HG03520 (cell line): ENCODE measurements around the gene ASB1.

ENCODE experiments used
- ATAC-seq: cut with Tn5 transposase; IDR thresholded peaks from one replicate; pipeline ENCODE4 v1.9.1; 2021; ENCODE audit warnings: mild to moderate bottlenecking, moderate library complexity; ENCODE audit not compliant: unreplicated experiment

The ASB1 gene

GRCh38 chr2:238464389-238464788, 37.7 kb downstream of the ASB1 start:
- ATAC-seq: no peak

GRCh38 chr2:238465487-238466242, 38.9 kb downstream of the ASB1 start:
- ATAC-seq: no peak

GRCh38 chr2:238466243-238466756, 39.6 kb downstream of the ASB1 start:
- ATAC-seq: no peak

DNA sequence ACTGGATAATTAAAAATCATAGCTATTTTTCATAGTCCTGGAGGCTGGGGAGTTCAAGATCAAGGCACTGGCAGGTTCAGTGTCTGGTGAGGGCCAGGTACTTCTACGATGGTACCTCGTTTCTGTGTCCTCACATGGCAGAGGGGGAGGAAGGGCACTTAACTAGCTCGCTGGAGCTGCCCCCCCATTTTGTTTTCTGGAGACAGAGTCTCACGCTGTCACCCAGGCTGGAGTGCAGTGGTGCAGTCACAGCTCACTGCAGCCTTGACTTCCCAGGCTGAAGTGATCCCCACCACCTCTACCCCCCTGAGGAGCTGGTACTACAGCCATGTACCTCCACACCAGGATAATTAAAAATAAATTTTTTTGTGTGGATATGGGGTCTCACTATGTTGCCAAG, 40.3 kb downstream of the ASB1 start:
- ATAC-seq: no peak

DNA sequence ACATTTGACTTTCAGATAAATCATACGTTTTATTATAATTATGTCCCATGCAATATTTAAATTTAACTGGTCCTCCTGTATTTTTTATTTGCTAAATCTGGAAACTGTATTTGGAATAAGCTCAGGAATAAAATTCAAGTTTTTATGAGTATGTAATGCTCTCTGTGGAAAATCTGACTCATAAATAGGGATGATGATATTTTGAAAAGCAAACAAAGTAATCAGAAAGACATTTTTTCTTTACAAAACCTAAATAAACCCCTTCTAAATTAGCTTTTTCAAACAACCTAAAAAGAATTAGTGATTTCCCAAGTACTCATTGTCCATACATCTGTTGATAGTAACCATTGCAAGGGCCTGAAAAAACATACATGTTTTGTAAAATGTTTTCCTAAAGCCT, 41.1 kb downstream of the ASB1 start:
- no peak for ATAC-seq

GRCh38 chr2:238469155-238469554, 42.4 kb downstream of the ASB1 start:
- ATAC-seq: no peak

- ATAC-seq: no peak
Observed at GRCh38 chr2:238473014-238473413, 46.3 kb downstream of the ASB1 start.

DNA sequence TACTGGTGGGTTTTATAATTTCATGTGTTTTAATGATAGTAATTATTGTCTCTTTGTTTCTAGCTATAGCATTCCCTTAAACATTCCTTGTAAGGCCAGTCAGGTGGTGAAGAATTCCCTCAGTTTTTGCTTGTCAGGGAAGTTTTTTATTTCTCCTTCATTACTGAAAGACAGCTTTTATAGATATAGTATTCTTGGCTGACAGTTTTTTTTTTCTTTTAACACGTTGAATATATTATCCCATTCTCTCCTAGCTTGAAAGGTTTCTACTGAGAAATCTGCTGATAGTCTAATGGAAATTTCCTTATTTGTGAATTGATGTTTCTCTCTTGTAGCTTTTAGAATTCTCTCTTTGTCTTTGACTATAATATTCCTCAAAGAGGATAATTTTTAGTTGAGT, 46.8 kb downstream of the ASB1 start:
- no peak for ATAC-seq

DNA sequence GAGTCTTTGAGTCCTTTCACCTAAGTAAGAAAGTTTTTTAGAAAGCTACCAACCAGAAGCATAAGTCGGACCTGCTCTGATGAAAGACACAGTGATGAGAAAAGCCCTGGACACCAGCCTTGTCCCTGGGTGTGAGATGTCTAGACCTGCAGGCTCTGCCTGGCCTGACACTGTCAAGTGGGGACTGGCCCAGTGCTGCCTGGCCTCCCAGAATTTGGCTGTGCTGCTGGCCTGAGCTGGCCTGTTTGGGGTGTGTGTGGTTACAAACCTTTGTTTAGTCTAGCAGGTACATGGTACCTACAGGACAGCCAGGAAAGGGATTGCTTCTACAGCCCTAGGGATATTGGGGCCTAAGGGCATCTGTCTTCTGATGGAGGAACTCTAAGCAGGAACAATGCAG, 48.3 kb downstream of the ASB1 start:
- no peak for ATAC-seq

GRCh38 chr2:238475566-238475965, 48.8 kb downstream of the ASB1 start:
- no peak for ATAC-seq

DNA sequence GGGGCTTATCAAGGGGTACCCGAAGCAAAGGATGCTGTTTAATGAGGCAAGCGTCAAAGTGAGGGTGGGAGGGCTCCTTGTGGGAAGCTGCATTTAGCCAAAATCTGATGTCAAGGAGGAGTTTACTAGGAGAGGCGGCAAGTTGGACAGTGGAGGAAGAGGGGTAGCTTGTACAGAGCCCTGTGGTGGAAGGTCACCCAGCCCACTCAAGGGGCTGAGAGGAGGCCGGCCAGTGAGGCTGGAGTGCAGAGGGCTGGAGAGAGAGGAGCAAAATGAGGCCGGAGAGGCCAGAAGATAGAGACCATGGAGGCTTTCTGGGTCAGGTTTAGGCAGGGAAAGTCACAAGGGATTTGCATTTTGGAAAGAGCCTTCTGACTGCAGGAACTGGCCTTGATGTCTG, 49.5 kb downstream of the ASB1 start:
- no peak for ATAC-seq

DNA sequence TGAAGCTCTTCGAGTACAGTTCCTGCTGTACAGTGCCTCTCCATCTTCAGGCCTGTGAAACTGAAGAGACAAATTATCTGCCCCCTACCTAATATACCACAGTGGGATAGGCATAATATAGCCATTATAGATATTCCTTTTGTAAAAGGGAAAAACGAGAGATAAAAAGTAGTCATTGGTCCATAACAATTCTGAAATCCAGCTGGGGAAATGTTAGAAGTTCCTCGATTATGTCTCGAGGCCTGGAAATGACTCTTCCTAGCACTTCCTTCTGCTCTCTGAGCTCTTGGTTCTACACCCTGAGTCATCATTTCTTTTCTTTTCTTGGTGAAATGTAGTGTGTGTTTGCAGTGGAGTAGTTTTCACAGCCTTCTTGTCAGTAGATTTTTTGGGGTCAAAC, 51.5 kb downstream of the ASB1 start:
- ATAC-seq: no peak

DNA sequence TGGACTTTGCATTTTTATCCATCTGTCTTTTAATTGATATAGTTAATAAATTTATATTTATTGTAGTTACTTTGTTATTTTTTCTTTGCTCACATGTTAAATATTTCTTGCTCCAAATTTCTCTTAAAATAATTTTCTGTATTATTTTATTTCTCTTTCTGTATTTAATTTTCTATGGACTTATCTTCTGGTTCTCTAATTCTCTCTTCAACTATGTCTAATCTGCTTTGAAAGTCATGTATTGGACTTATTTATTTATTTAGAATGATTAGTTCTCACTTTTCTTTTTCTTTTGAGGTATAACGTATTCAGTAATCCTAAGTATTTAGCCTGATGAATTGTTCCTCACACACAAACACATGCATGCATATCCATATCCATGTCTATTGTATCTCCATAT, 53.1 kb downstream of the ASB1 start:
- ATAC-seq: no peak

GRCh38 chr2:238483021-238483420, 56.3 kb downstream of the ASB1 start:
- no peak for ATAC-seq

DNA sequence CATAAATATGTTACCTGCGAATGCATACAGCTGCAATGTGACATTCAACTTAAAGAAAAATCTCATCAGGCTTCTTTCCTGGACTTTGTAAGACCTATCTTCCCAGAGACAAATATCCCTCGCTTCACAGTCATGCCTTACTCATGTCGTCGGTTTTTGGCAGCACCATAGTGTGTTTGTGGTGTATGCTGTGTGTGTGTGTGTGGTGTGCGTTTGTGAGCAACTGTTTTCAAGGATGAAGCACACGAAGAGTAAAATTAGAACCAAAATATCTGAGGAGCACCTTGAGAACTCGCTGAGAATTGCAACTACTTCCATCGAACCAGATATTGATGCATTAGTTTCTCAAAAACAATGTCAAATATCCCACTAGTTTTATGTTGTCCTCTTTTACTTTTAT, 56.9 kb downstream of the ASB1 start:
- no peak for ATAC-seq

- no peak for ATAC-seq
Observed at GRCh38 chr2:238484522-238485452, 58.1 kb downstream of the ASB1 start.

GRCh38 chr2:238486123-238486848, 59.6 kb downstream of the ASB1 start:
- ATAC-seq: no peak

DNA sequence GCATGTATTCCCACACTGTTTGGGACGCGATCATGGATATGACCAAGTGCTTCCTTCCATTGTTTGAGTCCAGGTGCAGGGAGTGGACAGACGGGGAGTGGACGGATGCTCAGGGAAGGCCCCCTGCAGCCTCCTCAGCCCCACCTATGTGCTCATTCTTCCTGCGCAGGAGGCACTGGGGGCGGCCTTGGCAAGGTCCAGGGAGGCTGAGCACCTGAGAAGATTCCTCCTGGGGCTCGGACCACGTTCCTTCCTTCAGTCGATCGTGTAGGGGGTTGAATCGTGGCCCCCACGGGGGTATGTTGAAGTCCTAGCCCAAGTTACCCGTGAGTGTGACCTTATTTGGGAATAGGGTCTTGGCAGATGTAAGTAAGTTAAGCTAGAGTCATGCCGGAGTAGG, 60.4 kb downstream of the ASB1 start:
- no peak for ATAC-seq

- no peak for ATAC-seq
Observed at GRCh38 chr2:238487652-238488346, 61.1 kb downstream of the ASB1 start.

DNA sequence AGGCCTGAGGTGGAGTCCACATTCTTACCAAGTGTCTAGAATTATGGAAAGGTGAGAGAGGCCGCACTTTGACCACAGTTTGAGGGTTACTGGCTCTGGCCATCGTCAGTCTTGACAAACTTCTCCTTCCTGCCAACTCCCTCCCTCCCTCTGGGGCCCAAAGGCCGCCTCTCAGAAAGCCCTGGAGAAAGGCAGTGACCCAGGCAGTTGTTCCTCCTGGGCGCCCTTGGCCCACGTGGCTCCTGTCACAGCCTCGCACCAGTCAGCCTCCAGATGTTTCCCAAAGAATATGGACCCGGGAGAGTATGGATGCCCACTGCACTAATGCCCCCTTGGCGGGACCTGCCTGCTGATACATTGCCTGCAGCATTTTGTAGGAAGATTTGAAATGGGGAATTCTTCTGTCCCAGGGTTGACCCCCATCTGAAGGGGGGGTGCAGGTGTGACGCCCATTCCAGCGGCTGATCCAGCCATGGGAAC, 61.7 kb downstream of the ASB1 start:
- no peak for ATAC-seq

DNA sequence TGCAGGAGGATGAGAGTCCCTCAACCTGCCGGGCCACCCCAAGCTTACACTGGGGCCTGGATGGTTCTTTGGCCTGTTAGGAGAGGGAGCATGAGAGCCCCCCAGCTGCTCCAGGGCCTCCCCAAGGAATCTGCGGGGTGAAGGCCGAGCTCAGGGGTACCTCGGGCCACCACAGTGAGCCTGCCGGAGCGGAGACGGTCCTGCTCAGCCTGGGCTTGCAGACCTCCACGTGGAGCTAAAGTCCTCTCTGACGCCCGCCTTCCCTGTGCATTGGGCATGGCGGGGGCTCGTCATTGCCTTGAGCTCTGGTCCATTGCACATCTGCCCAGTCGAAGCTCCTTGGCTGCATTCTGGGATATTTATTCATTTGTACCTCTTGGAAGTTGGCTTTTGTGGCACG, 62.7 kb downstream of the ASB1 start:
- ATAC-seq: no peak
